ENCODE measurements around the gene ZNF283.
"Not testable (repeated sequence)": the region's sequence is repeated elsewhere in the genome, so short reads cannot be mapped to it uniquely, and the experiment has no call there.

Gene ZNF283

GRCh38 chr19:43866923-43867322 lies 39.8 kb downstream of the ZNF283 start:
- DNase-seq = not testable (repeated sequence)

- no peak for DNase-seq
These were observed 45.6 kb downstream of the ZNF283 start for GRCh38 chr19:43872547-43873336.

GRCh38 chr19:43880483-43880882 lies 53.4 kb downstream of the ZNF283 start:
- DNase-seq = no peak

GRCh38 chr19:43883864-43884263 lies 56.7 kb downstream of the ZNF283 start, which contains the start of gene ZNF404:
Gene ZNF404, minus strand, starts transcription at chr19:43883964.
- DNase-seq = no peak

GRCh38 chr19:43895727-43896308 lies 68.7 kb downstream of the ZNF283 start:
- no peak for DNase-seq
